ENCODE results near the gene PRUNE2.
"Not testable (repeated sequence)": the region's sequence is repeated elsewhere in the genome, so short reads cannot be mapped to it uniquely, and the experiment has no call there.

Gene PRUNE2

GRCh38 chr9:76905791-76906646 lies at the start of gene PRUNE2:
PRUNE2 (minus strand) TSS chr9:76906114; CDS start chr9:76905963, 151 bp downstream.
- DNase-seq (ENCODE audit: low read depth in 1 of 2, low spot score in 1 of 2) = no peak

GRCh38 chr9:76955406-76955805 lies 49.5 kb upstream of the PRUNE2 start:
- DNase-seq (ENCODE audit: low read depth in 1 of 2, low spot score in 1 of 2) = not testable (repeated sequence)

- no peak for DNase-seq (ENCODE audit: low read depth in 1 of 2, low spot score in 1 of 2)
Observed at GRCh38 chr9:76949865-76950264, 44.0 kb upstream of the PRUNE2 start.

GRCh38 chr9:76944011-76944410 lies 38.1 kb upstream of the PRUNE2 start:
- no peak for DNase-seq (ENCODE audit: low read depth in 1 of 2, low spot score in 1 of 2)

GRCh38 chr9:76943054-76943453 lies 37.1 kb upstream of the PRUNE2 start:
- no peak for DNase-seq (ENCODE audit: low read depth in 1 of 2, low spot score in 1 of 2)

GRCh38 chr9:76932757-76933156 lies 26.8 kb upstream of the PRUNE2 start:
- no peak for DNase-seq (ENCODE audit: low read depth in 1 of 2, low spot score in 1 of 2)

GRCh38 chr9:76932265-76932664 lies 26.4 kb upstream of the PRUNE2 start:
- DNase-seq (ENCODE audit: low read depth in 1 of 2, low spot score in 1 of 2) = no peak

GRCh38 chr9:76927540-76928240 lies 21.8 kb upstream of the PRUNE2 start:
- DNase-seq (ENCODE audit: low read depth in 1 of 2, low spot score in 1 of 2) = no peak

GRCh38 chr9:76926846-76927245 lies 20.9 kb upstream of the PRUNE2 start:
- DNase-seq (ENCODE audit: low read depth in 1 of 2, low spot score in 1 of 2) = no peak

- no peak for DNase-seq (ENCODE audit: low read depth in 1 of 2, low spot score in 1 of 2)
Observed at GRCh38 chr9:76926324-76926741, 20.4 kb upstream of the PRUNE2 start.

- DNase-seq (ENCODE audit: low read depth in 1 of 2, low spot score in 1 of 2) = no peak
Observed at GRCh38 chr9:76921165-76921564, 15.3 kb upstream of the PRUNE2 start.

GRCh38 chr9:76917299-76917698 lies 11.4 kb upstream of the PRUNE2 start:
- no peak for DNase-seq (ENCODE audit: low read depth in 1 of 2, low spot score in 1 of 2)

- DNase-seq (ENCODE audit: low read depth in 1 of 2, low spot score in 1 of 2) = no peak
Observed at GRCh38 chr9:76916231-76916630, 10.3 kb upstream of the PRUNE2 start.

- no peak for DNase-seq (ENCODE audit: low read depth in 1 of 2, low spot score in 1 of 2)
Observed at GRCh38 chr9:76913467-76913866, 7.6 kb upstream of the PRUNE2 start.

GRCh38 chr9:76912636-76913275 lies 6.8 kb upstream of the PRUNE2 start:
- DNase-seq (ENCODE audit: low read depth in 1 of 2, low spot score in 1 of 2) = no peak

- DNase-seq (ENCODE audit: low read depth in 1 of 2, low spot score in 1 of 2) = no peak
Observed at GRCh38 chr9:76911971-76912370, 6.1 kb upstream of the PRUNE2 start.

GRCh38 chr9:76910861-76911260 lies 4.9 kb upstream of the PRUNE2 start:
- DNase-seq (ENCODE audit: low read depth in 1 of 2, low spot score in 1 of 2) = no peak

GRCh38 chr9:76906647-76906975 lies 697 bp upstream of the PRUNE2 start:
- no peak for DNase-seq (ENCODE audit: low read depth in 1 of 2, low spot score in 1 of 2)

- DNase-seq (ENCODE audit: low read depth in 1 of 2, low spot score in 1 of 2) = no peak
Observed at GRCh38 chr9:76904661-76905457, 1.1 kb downstream of the PRUNE2 start.

GRCh38 chr9:76902395-76902794 lies 3.5 kb downstream of the PRUNE2 start:
- no peak for DNase-seq (ENCODE audit: low read depth in 1 of 2, low spot score in 1 of 2)

- DNase-seq (ENCODE audit: low read depth in 1 of 2, low spot score in 1 of 2) = no peak
Observed at GRCh38 chr9:76901801-76902200, 4.1 kb downstream of the PRUNE2 start.

Measured in activated T-helper 1 cell treated with anti-CD3 and anti-CD28 coated beads, Interleukin-2, amount 50 U/mL, for 16 hours (primary cell).